GM06990 (cell line): ENCODE measurements around the gene MAFG.

Experiments
- DNase-seq: peaks from one replicate; pipeline ENCODE4 v3.0.0-alpha.2; 2011; ENCODE audit not compliant: insufficient read length; ENCODE audit errors: extremely low read depth
- H3K27me3 ChIP-seq: replicated peaks from 2 replicates; pipeline ENCODE4 v1.6.0; 2011; ENCODE audit warnings: low read length; ENCODE audit not compliant: control insufficient read depth, insufficient read depth
- H3K36me3 ChIP-seq: 2 replicates; pipeline ENCODE4 v1.5.1; 2011; ENCODE audit warnings: low read length; ENCODE audit not compliant: control insufficient read depth, insufficient read depth
- H3K4me3 ChIP-seq: replicated peaks from 2 replicates; pipeline ENCODE4 v1.5.1; 2011; ENCODE audit warnings: low read depth, mild to moderate bottlenecking, control low read depth, low read length
- CTCF ChIP-seq: IDR thresholded peaks from 2 replicates; pipeline ENCODE4 v1.5.1; 2011; ENCODE audit warnings: low read length, control low read depth, mild to moderate bottlenecking, inconsistent platforms; ENCODE audit not compliant: insufficient read depth, poor library complexity, severe bottlenecking

The MAFG gene

GRCh38 chr17:81927152-81927652, 333 bp downstream of the MAFG start:
- no peaks in the 10 kb centered on the region for H3K36me3 ChIP-seq
- no peak for DNase-seq
- H3K27me3 ChIP-seq = no peaks in the 10 kb centered on the region
- H3K4me3 ChIP-seq = peak overlapping the region; percentile 69
- TF ChIP-seq CTCF = no peak

GRCh38 chr17:81926451-81927151, 934 bp downstream of the MAFG start:
- H3K4me3 ChIP-seq = peak overlapping the region; percentile 69
- peaks cover 3% of the 10 kb centered on the region; the same call in 1 of the 2 replicates for H3K36me3 ChIP-seq
- no peaks in the 10 kb centered on the region for H3K27me3 ChIP-seq
- peak; percentile 63 for DNase-seq
- no peak for TF ChIP-seq CTCF

GRCh38 chr17:81925860-81926450, 1.6 kb downstream of the MAFG start:
- Histone ChIP-seq H3K4me3 (peak overlapping the region; percentile 69), H3K36me3 (peaks cover 7% of the 10 kb centered on the region)
- no peak for TF ChIP-seq CTCF

GRCh38 chr17:81924557-81925532, 2.7 kb downstream of the MAFG start:
- Histone ChIP-seq H3K27me3 (no peaks in the 10 kb centered on the region), H3K4me3 (no peak overlapping the region)

More at GRCh38 chr17:81925860-81926450, 1.6 kb downstream of the MAFG start:
- no peak for DNase-seq
- H3K27me3 ChIP-seq = no peaks in the 10 kb centered on the region

More at GRCh38 chr17:81924557-81925532, 2.7 kb downstream of the MAFG start:
- H3K36me3 ChIP-seq = peaks cover 8% of the 10 kb centered on the region
- no peak for TF ChIP-seq CTCF
- DNase-seq = no peak
